Testis (tissue), 3 donors: Measurements from ENCODE around the gene MFAP3. TPM values are rescaled to one million over a fixed set of nuclear protein-coding genes. Genes with fewer than 3 reads are reported as not detected.
A peak's percentile ranks its signal among the peaks of the same experiment; 100 is the strongest.

Experiments used
- DNase-seq: peaks from one replicate; pipeline ENCODE4 v3.0.0-alpha.2; 2019
- H3K27ac ChIP-seq, 2 donors: fragments of 200-600 bp; sonication (generic); one replicate each; pipeline ENCODE4 v1.5.1; 2019
- H3K27me3 ChIP-seq: fragments of 200-600 bp; sonication (generic); one replicate; pipeline ENCODE4 v1.5.1; 2019
- H3K36me3 ChIP-seq: fragments of 200-600 bp; sonication (generic); one replicate; pipeline ENCODE4 v1.5.1; 2017; ENCODE audit warnings: low read depth; ENCODE audit errors: missing control alignments
- H3K4me1 ChIP-seq: fragments of 200-600 bp; sonication (generic); one replicate; pipeline ENCODE4 v1.5.1; 2019
- H3K4me3 ChIP-seq, 2 donors: fragments of 200-600 bp; sonication (generic); one replicate each; pipeline ENCODE4 v1.5.1; 2017 to 2019
- H3K9me3 ChIP-seq: fragments of 200-600 bp; sonication (generic); one replicate; pipeline ENCODE4 v1.5.1; 2017
- POLR2A ChIP-seq: fragments of 450-650 bp; IDR thresholded peaks from one replicate; pipeline ENCODE4 v1.6.1; 2017; ENCODE audit warnings: antibody characterized with exemption, mild to moderate bottlenecking, moderate library complexity
- WGBS, 2 donors: methylation state at CpG; one replicate each; pipeline ENCODE4 v1.1.5; 2018; 5-methylcytosine and 5-hydroxymethylcytosine counted together
- intact Hi-C: fragments of 100-400 bp; cut with DNase I; formaldehyde crosslinking; loops from one replicate; pipeline ENCODE4 v1.15.1; 2023; ENCODE audit warnings: low total_unique reads
- polyA plus RNA-seq: library from polyadenylated mRNA; stranded (reverse); fragments of 350-450 nt; fragmentation: Illumina TruSeq; extraction: RNeasy Lipid Tissue Mini Kit (QIAGEN cat#74804); gene quantifications from one replicate; pipeline ENCODE4 v1.2.3, GENCODE V29; 2014; ENCODE audit warnings: low read depth, low replicate concordance; ENCODE audit not compliant: insufficient read depth
- total RNA-seq, 2 donors: library from RNA; depleted of rRNA; stranded (reverse); fragments of >200 nt; gene quantifications; one replicate each; pipeline ENCODE4 v1.2.3, GENCODE V29; 2016
- TF ChIP-seq, protein P1 (sequence below), 3 experiments: fragments of 450-650 bp in 2 of 3; fragments of 200-600 bp in 1 of 3; sonication (generic) in 1 of 3; IDR thresholded peaks; one replicate each; pipeline ENCODE4 v1.5.1; 2016 to 2019; ENCODE audit warnings: antibody characterized with exemption in 3 of 3, mild to moderate bottlenecking in 2 of 3, moderate library complexity in 1 of 3

MFAP3 gene
- total and polyA plus RNA-seq, 3 donors from 2014 or later: 18.5 to 31.5 (median 30.0) TPM

DNA sequence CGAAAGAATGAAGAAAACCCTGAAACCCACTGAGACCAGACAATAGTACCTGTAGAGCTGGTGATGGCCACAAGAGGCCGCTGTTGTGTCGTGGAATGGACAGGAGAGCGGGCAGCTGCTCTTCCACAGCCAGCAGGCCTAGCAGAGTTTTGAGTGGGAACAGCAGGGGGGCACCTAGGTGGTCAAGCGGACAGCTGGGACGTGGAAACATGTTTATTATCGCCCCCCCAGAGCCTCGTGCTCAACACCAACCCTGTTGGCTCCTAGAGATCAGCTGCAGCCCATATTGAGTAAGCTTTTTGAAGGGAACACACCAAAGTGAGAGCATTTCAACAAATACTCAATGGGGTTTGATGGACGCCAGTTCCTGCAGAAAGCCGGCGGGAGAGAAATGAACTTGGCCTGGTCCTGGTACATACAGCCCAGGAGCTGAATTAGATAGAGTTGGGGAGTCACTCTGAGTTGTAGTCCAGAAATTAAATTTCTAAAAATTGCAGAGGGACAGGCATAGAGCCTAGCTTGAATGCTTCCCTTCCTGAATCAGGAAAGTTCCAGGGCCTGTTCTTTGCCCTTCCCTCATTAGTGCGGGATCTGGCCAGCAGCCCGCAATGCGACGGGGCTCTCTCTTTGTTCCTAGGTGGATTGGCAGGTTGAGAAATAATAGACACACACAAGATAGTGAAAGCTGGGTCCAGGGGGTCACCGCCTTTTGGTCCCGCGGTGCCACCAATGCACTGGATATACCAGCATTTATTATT is 33.8 kb downstream of the MFAP3 start:
- peak; percentile 89 for DNase-seq
- no peak overlapping the region for H3K27ac ChIP-seq
- TF ChIP-seq POLR2A: no peak
- TF ChIP-seq, protein P1, sequence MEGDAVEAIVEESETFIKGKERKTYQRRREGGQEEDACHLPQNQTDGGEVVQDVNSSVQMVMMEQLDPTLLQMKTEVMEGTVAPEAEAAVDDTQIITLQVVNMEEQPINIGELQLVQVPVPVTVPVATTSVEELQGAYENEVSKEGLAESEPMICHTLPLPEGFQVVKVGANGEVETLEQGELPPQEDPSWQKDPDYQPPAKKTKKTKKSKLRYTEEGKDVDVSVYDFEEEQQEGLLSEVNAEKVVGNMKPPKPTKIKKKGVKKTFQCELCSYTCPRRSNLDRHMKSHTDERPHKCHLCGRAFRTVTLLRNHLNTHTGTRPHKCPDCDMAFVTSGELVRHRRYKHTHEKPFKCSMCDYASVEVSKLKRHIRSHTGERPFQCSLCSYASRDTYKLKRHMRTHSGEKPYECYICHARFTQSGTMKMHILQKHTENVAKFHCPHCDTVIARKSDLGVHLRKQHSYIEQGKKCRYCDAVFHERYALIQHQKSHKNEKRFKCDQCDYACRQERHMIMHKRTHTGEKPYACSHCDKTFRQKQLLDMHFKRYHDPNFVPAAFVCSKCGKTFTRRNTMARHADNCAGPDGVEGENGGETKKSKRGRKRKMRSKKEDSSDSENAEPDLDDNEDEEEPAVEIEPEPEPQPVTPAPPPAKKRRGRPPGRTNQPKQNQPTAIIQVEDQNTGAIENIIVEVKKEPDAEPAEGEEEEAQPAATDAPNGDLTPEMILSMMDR (IDR thresholded peaks at IDR 0.05): peak; percentile 92 to 94 (median 93)
- no peaks in the 10 kb centered on the region for H3K4me1 ChIP-seq
- 25 to 30% methylated on average over 18 of the region's 18 CpGs for WGBS, 2 donors
- no peaks in the 10 kb centered on the region for H3K27me3 ChIP-seq
- H3K36me3 ChIP-seq: no peaks in the 10 kb centered on the region
- intact Hi-C loops: loop anchor here (5.0 to 10.0 kb wide), 2 partner anchors 110 to 332 kb away; no protein-coding TSS in a partner anchor
- H3K9me3 ChIP-seq: no peaks in the 10 kb centered on the region
- no peak overlapping the region for H3K4me3 ChIP-seq

DNA sequence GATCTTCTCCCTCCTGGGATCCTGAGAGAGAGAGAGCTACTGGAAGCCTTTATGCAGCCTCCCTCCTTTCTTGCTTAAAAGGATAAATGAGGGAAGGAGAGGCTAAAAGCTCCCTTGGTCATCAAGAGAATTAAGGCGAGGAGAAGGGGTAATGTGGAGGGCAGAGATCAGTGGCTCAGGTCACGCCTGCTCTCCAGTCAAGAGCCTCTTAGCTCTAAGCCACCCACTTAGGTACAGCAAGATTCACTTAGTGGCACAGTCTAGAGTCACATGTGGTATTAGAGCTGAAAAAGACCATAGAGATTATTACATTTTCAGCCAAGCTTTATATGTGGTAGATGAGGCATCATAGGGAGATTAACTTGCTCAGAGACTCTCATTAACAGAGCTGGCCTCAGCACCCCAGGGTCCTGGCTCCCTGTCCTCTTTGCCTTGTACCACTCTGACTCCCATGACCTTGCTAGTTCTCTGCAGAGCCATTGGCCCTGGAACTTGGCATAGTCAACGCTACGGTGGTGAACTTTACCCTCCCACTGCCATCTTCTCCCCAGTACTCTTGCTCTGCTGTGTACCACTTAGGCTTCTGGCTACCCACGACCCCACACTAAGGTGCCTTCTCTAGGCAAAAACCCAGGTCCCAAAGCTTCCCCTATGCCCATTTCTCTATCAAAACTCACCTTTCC is 37.6 kb downstream of the MFAP3 start:
- no peaks in the 10 kb centered on the region for H3K36me3 ChIP-seq
- H3K27ac ChIP-seq: no peak overlapping the region
- 81 to 88% methylated on average over 5 of the region's 5 CpGs for WGBS, 2 donors
- no peaks in the 10 kb centered on the region for H3K9me3 ChIP-seq
- H3K4me1 ChIP-seq: no peaks in the 10 kb centered on the region
- no peaks in the 10 kb centered on the region for H3K27me3 ChIP-seq
- intact Hi-C loops: loop anchor here (10.0 kb wide), 1 partner anchor 328 kb away; no protein-coding TSS in a partner anchor
- DNase-seq: no peak
- TF ChIP-seq POLR2A: no peak
- TF ChIP-seq, protein P1 (IDR thresholded peaks at IDR 0.05): no peak
- H3K4me3 ChIP-seq: no peak overlapping the region

DNA sequence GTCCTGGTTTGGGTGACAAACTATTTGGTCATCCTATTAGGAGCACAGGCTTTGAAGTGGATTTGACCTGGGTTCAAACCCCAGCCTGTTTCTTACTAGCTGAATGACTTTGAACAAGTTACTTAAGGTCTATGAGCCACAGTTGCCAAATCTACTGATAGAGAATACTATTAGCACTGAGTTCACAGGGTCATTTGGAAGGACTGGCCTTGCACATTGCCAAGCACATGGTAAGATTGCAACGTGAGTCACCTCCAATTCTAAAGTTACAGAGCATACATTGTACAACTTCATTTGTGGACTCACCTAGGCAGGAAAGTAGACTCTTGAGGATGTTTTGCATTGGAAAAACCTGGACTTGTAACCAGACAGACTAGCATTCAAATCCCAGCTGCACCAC is 38.9 kb downstream of the MFAP3 start:
- H3K4me3 ChIP-seq: no peak overlapping the region
- intact Hi-C loops: loop anchor here (10.0 kb wide), 1 partner anchor 327 kb away; no protein-coding TSS in a partner anchor
- H3K27ac ChIP-seq: no peak overlapping the region
- WGBS, 2 donors: 30 to 45% methylated on average over 1 of the region's 1 CpG
- no peaks in the 10 kb centered on the region for H3K36me3 ChIP-seq
- H3K27me3 ChIP-seq: no peaks in the 10 kb centered on the region
- no peak for DNase-seq
- no peaks in the 10 kb centered on the region for H3K9me3 ChIP-seq
- H3K4me1 ChIP-seq: no peaks in the 10 kb centered on the region
- no peak for TF ChIP-seq POLR2A
- TF ChIP-seq, protein P1 (IDR thresholded peaks at IDR 0.05): no peak

DNA sequence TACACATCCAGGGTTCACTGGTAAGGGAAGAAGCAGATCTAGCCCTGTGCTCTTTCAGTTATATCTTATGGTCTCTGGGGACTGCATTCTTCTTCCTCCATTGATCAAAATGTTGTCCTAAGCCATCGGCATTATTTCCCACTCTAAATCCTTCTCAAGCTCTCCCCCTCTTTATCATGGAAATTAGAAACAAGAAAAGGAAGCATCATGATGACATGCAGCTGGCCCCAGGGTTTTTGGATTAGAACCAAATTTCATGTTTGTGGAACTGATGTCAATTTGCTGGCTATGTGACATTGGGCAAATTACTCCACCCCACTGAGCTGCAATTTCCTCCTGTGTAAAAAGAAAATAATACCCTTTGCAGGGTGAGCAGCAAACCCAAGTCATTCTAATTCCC is 39.5 kb downstream of the MFAP3 start:
- Histone ChIP-seq H3K4me3 (no peak overlapping the region), H3K4me1 (no peaks in the 10 kb centered on the region), H3K9me3 (no peaks in the 10 kb centered on the region), H3K27me3 (no peaks in the 10 kb centered on the region), H3K27ac (no peak overlapping the region), H3K36me3 (no peaks in the 10 kb centered on the region)
- DNase-seq: no peak
- 60 to 72% methylated on average over 1 of the region's 1 CpG for WGBS, 2 donors
- TF ChIP-seq POLR2A: no peak
- TF ChIP-seq, protein P1 (IDR thresholded peaks at IDR 0.05): no peak
- intact Hi-C loops: loop anchor here (10.0 kb wide), 1 partner anchor 327 kb away; no protein-coding TSS in a partner anchor
